Astrocyte (in vitro differentiated cells and primary cell): Measurements from ENCODE around the gene TEX13D.

Experiments used
- CTCF ChIP-seq: IDR thresholded peaks from 2 replicates; pipeline ENCODE4 v1.5.1; 2011; ENCODE audit warnings: low read depth, mild to moderate bottlenecking, inconsistent platforms, low read length, moderate library complexity; ENCODE audit not compliant: insufficient read depth
- EZH2 ChIP-seq: IDR thresholded peaks from 2 replicates; pipeline ENCODE4 v1.6.1; 2012; ENCODE audit warnings: mild to moderate bottlenecking, low read length, inconsistent platforms; ENCODE audit not compliant: insufficient read depth

DNA sequence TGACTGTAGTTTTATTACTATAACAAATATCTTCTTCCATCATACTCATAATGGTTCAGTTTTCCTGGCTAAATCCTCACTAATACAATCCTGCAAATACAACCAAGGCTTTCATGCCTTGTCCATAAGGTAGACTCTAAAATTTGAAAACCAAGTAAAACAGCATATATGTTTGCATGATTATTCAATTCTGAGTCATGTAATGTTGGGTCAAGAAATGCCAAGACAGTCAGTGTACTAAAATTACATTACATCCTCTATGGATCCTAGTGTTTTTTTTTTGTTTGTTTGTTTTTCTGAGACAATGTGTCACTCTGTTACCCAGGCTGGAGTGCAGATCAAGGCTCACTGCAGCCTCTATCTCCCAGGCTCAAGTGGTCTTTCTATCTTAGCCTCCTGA, 38.6 kb upstream of the TEX13D start:
- TF ChIP-seq CTCF (no peak), EZH2 (no peak)
